Loucy (cell line): Measurements from ENCODE around the gene OCSTAMP.

ENCODE experiments used
- EZH2phosphoT487 ChIP-seq: fragments of 200-600 bp; IDR thresholded peaks from 2 replicates; pipeline ENCODE4 v1.6.1; 2018; ENCODE audit warnings: antibody characterized with exemption, mild to moderate bottlenecking, moderate library complexity, borderline replicate concordance
- TF ChIP-seq, protein P1 (sequence below): fragments of 200-600 bp; sonication (generic); conservative IDR thresholded peaks from 2 replicates; pipeline ENCODE4 v1.5.1; 2014; ENCODE audit warnings: mild to moderate bottlenecking, antibody characterized with exemption, low read length

DNA sequence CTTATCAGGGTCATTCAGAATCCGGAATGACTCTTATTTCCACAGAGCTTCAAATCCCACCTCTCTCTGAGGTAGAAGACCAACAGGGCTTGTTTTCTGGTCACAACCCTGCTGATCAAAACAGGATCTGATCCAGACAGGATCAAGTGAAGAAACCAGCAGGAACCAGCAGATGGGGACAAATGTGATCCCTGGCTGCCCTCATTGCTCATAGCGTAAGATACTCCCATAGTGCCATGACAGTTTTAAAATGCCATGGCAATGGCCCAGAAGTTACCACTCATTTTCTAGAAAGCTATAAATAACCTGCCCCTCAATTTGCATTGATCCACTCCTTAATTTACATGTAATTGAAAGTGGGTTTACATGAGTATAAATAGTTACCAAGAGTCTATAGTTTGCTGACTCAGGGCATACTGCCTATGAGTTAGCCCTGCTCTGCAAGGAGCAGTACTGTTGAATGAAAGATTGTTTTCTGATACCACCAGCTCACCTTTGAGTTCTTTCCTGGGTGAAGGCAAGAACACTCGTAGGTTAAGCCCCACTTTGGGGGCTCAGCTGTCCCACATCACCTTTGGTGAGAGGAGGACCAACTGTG is 30.9 kb downstream of the OCSTAMP start:
- TF ChIP-seq, protein P1, sequence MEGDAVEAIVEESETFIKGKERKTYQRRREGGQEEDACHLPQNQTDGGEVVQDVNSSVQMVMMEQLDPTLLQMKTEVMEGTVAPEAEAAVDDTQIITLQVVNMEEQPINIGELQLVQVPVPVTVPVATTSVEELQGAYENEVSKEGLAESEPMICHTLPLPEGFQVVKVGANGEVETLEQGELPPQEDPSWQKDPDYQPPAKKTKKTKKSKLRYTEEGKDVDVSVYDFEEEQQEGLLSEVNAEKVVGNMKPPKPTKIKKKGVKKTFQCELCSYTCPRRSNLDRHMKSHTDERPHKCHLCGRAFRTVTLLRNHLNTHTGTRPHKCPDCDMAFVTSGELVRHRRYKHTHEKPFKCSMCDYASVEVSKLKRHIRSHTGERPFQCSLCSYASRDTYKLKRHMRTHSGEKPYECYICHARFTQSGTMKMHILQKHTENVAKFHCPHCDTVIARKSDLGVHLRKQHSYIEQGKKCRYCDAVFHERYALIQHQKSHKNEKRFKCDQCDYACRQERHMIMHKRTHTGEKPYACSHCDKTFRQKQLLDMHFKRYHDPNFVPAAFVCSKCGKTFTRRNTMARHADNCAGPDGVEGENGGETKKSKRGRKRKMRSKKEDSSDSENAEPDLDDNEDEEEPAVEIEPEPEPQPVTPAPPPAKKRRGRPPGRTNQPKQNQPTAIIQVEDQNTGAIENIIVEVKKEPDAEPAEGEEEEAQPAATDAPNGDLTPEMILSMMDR: no peak
- TF ChIP-seq EZH2phosphoT487: no peak
